Neuronal stem cell (in vitro differentiated cells): ENCODE results near the gene PHETA1.

Experiments
- DNase-seq: peaks from one replicate; pipeline ENCODE4 v3.0.0-alpha.2; 2013; ENCODE audit warnings: low spot score
- H2AFZ ChIP-seq: one replicate; pipeline ENCODE4 v1.6.1; 2013; ENCODE audit warnings: mild to moderate bottlenecking, low read length, inconsistent platforms
- H2AK5ac ChIP-seq: 2 replicates; pipeline ENCODE4 v1.6.1; 2013; ENCODE audit warnings: low read depth, mild to moderate bottlenecking, inconsistent platforms, low read length, moderate library complexity, mixed read lengths
- H2BK120ac ChIP-seq: 2 replicates; pipeline ENCODE4 v1.6.1; 2013; ENCODE audit warnings: low read depth, mild to moderate bottlenecking, inconsistent platforms, low read length, moderate library complexity, mixed read lengths
- H2BK12ac ChIP-seq: one replicate; pipeline ENCODE4 v1.6.1; 2013; ENCODE audit warnings: low read length, inconsistent platforms
- H2BK15ac ChIP-seq: 2 replicates; pipeline ENCODE4 v1.6.1; 2013; ENCODE audit warnings: mild to moderate bottlenecking, low read length, inconsistent platforms, mixed read lengths
- H2BK5ac ChIP-seq: one replicate; pipeline ENCODE4 v1.6.1; 2013; ENCODE audit warnings: inconsistent platforms, mild to moderate bottlenecking, low read length, moderate library complexity
- H3K14ac ChIP-seq: one replicate; pipeline ENCODE4 v1.6.1; 2013; ENCODE audit warnings: low read length, inconsistent platforms
- H3K18ac ChIP-seq: 2 replicates; pipeline ENCODE4 v1.6.1; 2013; ENCODE audit warnings: low read length, inconsistent platforms
- H3K23ac ChIP-seq: 2 replicates; pipeline ENCODE4 v1.6.1; 2013; ENCODE audit warnings: low read depth, mild to moderate bottlenecking, mixed read lengths, low read length, inconsistent platforms; ENCODE audit not compliant: poor library complexity
- H3K27ac ChIP-seq: replicated peaks from 3 replicates; pipeline ENCODE4 v1.5.1; 2013; ENCODE audit warnings: low read length, inconsistent platforms
- H3K27me3 ChIP-seq, 3 experiments: 2 replicates each; pipeline ENCODE4 v1.6.1; 2013; ENCODE audit warnings: low read length in 3 of 3, mild to moderate bottlenecking in 2 of 3, inconsistent platforms in 1 of 3, low read depth in 1 of 3, mixed read lengths in 1 of 3, moderate library complexity in 1 of 3; ENCODE audit not compliant: control insufficient read depth in 3 of 3, insufficient read depth in 3 of 3
- H3K36me3 ChIP-seq, 2 donors: replicated peaks in 1 of 2; 2 replicates each; pipeline ENCODE4 v1.6.1; 2013; ENCODE audit warnings: low read length in 2 of 2; ENCODE audit not compliant: control insufficient read depth in 2 of 2, insufficient read depth in 2 of 2
- H3K4ac ChIP-seq: 2 replicates; pipeline ENCODE4 v1.6.1; 2013; ENCODE audit warnings: inconsistent platforms, mild to moderate bottlenecking, low read length, moderate library complexity
- H3K4me1 ChIP-seq, 2 donors: 1 replicate in 1 of 2; 2 replicates in 1 of 2; pipeline ENCODE4 v1.6.1; 2013; ENCODE audit warnings: low read length in 2 of 2, low read depth in 1 of 2; ENCODE audit not compliant: control insufficient read depth in 2 of 2, insufficient read depth in 1 of 2
- H3K4me2 ChIP-seq: one replicate; pipeline ENCODE4 v1.6.1; 2013; ENCODE audit warnings: mild to moderate bottlenecking, low read length, inconsistent platforms; ENCODE audit not compliant: insufficient read depth, poor library complexity, severe bottlenecking
- H3K4me3 ChIP-seq, 2 donors: 2 replicates each; pipeline ENCODE4 v1.5.1; 2013; ENCODE audit warnings: low read length in 2 of 2, mild to moderate bottlenecking in 2 of 2, inconsistent platforms in 1 of 2, moderate library complexity in 1 of 2
- H3K79me1 ChIP-seq: one replicate; pipeline ENCODE4 v1.6.1; 2013; ENCODE audit warnings: low read depth, mild to moderate bottlenecking, inconsistent platforms, low read length, moderate library complexity
- H3K9ac ChIP-seq: one replicate; pipeline ENCODE4 v1.6.1; 2013; ENCODE audit warnings: mild to moderate bottlenecking, low read depth, low read length, inconsistent platforms; ENCODE audit not compliant: poor library complexity
- H3K9me3 ChIP-seq, 2 donors: replicated peaks in 1 of 2; 2 replicates each; pipeline versions ENCODE3 to v1.6.1; 2013; ENCODE audit warnings: low read length in 2 of 2, mild to moderate bottlenecking in 2 of 2, inconsistent platforms in 1 of 2, low read depth in 1 of 2, mixed read lengths in 1 of 2, moderate library complexity in 1 of 2; ENCODE audit not compliant: control insufficient read depth in 2 of 2, insufficient read depth in 1 of 2
- H4K8ac ChIP-seq: one replicate; pipeline ENCODE4 v1.6.1; 2013; ENCODE audit warnings: low read depth, mild to moderate bottlenecking, inconsistent platforms, low read length, moderate library complexity
- H4K91ac ChIP-seq: one replicate; pipeline ENCODE4 v1.6.1; 2013; ENCODE audit warnings: low read length, low read depth, mild to moderate bottlenecking, inconsistent platforms; ENCODE audit not compliant: poor library complexity
- WGBS, 2 donors: extraction: QIAGEN DNeasy Blood & Tissue Kit; methylation state at CpG; one replicate each; pipeline ENCODE4 v1.1.7; 2013; ENCODE audit warnings: missing lambda C conversion rate in 2 of 2, mixed read lengths in 1 of 2; ENCODE audit not compliant: insufficient read length in 2 of 2, insufficient replicate concordance in 1 of 2; ENCODE audit errors: extremely low coverage in 2 of 2; 5-methylcytosine and 5-hydroxymethylcytosine counted together

PHETA1 gene

DNA sequence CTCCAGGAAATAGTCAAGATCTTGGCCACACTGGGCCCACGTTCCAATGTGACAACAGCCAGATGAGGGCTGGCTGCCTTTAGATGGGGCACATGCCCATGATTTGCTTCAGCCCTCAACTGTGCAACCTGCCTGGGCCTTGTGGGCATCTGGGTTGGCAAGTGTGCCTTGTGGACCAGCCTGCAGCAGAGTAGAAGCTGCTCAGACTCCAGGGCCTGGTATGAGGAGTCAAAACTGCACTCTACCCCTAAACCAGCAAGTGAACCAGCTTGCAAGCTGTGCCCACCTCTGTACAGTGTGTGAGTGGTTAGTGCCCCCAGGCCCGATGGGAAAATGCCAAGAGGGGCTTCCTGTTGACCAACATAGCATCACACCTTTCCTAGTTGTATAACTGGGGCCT is 17.9 kb downstream of the PHETA1 start:
- peak overlapping the region; percentile 94 for H3K23ac ChIP-seq
- peak overlapping the region; percentile 22 for H2BK12ac ChIP-seq
- H3K27me3 ChIP-seq, result peaks cover 0 to 2% (median 0%) of the 10 kb centered on the region in 3 experiments
- H3K4me3 ChIP-seq, result no peak overlapping the region
- no peak overlapping the region for H3K4ac ChIP-seq
- H3K9me3 ChIP-seq, result peaks cover 6 to 15% of the 10 kb centered on the region in 2 donors
- no peak overlapping the region for H3K14ac ChIP-seq
- H4K91ac ChIP-seq, result no peak overlapping the region
- no peaks in the 10 kb centered on the region for H3K4me1 ChIP-seq
- H2AFZ ChIP-seq, result no peak overlapping the region
- DNase-seq, result no peak
- no peak overlapping the region for H2BK15ac ChIP-seq
- no peak overlapping the region for H3K27ac ChIP-seq
- peaks cover 0 to 3% of the 10 kb centered on the region in 2 donors for H3K36me3 ChIP-seq
- no peak overlapping the region for H3K9ac ChIP-seq
- H2AK5ac ChIP-seq, result no peak overlapping the region
- H2BK5ac ChIP-seq, result no peak overlapping the region
- no peaks in the 10 kb centered on the region for H3K79me1 ChIP-seq
- no peak overlapping the region for H3K4me2 ChIP-seq
- no peak overlapping the region for H3K18ac ChIP-seq
- H4K8ac ChIP-seq, result no peak overlapping the region
- H2BK120ac ChIP-seq, result no peak overlapping the region
- WGBS, 2 donors, result no CpG with 5 or more reads among the region's 2 CpGs

DNA sequence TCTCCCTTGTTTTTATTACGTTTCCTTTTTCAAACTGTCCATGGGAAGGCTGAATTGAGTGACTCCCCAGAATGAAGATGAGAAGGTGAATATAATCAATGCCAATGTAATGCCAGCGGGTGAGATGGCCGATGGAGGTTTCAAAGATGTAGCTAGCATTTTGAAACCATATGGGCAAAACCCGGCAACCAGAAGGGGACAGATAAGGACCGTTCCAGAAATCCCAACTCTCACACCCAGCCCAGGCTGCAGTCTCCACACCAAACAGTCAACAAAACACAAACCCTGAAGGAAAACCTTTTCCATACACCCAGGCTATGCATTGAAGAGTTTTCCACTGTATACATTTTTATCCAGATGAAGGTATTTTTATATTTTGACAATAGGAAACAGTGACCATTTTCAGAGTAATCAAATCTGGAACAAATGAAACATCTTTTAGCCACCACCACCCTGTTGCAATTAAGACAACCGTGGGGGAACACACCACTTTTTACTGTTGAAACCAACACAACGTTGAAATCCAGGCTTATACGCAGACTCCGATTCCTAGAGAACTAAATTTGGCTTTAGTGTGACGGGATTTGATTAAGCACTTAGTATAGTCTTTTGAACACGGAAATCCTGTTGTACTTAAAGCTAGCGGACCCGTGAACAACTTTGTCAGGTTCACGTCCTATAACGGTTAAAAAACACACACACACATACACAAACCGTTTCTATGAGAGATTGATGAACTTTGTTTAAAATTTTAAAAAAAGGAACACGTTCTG is 19.0 kb downstream of the PHETA1 start:
- Histone ChIP-seq H3K14ac (no peak overlapping the region), H3K9me3 (peaks cover 6 to 15% of the 10 kb centered on the region in 2 donors), H4K8ac (no peak overlapping the region), H2BK120ac (no peak overlapping the region), H2BK12ac (no peak overlapping the region), H3K4ac (no peak overlapping the region), H2AFZ (no peak overlapping the region), H4K91ac (no peak overlapping the region), H3K4me1 (no peaks in the 10 kb centered on the region), H3K9ac (no peak overlapping the region), H2BK5ac (no peak overlapping the region), H3K18ac (no peak overlapping the region), H3K27ac (no peak overlapping the region), H2BK15ac (no peak overlapping the region), H3K4me2 (no peak overlapping the region), H3K23ac (no peak overlapping the region), H3K27me3 (peaks cover 0 to 2% (median 0%) of the 10 kb centered on the region in 3 experiments), H3K79me1 (no peaks in the 10 kb centered on the region), H2AK5ac (no peak overlapping the region), H3K4me3 (no peak overlapping the region), H3K36me3 (peaks cover 0 to 3% of the 10 kb centered on the region in 2 donors)
- no CpG with 5 or more reads among the region's 17 CpGs for whole genome bisulfite sequencing, 2 donors
- DNase-seq, result no peak

DNA sequence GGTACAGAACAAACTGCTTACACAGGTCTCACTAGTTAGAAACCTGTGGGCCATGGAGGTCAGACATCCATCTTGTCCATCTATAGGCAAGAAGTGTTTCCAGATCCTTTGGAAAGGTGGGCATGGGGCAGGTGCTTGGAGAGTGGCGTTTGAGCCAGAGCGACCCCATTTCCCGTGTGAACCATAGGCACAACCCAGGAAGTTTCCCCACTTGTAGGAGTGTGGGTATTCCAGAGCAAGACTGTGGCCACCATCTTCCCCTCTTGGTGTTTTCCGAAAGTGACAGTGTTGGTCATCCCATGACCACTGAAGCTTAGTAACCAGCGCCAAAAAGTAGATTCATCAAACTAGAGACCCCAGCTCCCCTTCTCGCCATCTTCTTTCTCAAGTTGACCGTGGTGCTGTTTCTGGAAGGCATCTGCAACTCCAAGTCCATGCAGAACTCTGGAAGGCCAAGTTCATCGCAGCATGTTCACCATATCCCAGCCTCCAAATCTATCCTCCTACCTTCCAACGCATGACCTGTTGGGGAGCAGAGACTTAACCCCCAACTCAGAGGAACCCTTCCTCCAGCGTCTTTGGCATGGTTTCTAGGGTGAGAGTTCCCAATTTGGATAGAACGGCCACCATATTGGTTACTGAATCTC is 19.7 kb downstream of the PHETA1 start:
- no peak overlapping the region for H3K4me2 ChIP-seq
- H3K4ac ChIP-seq, result no peak overlapping the region
- no peak overlapping the region for H2BK15ac ChIP-seq
- no peaks in the 10 kb centered on the region for H3K4me1 ChIP-seq
- no peaks in the 10 kb centered on the region for H3K79me1 ChIP-seq
- no peak overlapping the region for H2BK12ac ChIP-seq
- H3K27me3 ChIP-seq, result peaks cover 0 to 2% (median 0%) of the 10 kb centered on the region in 3 experiments
- H3K4me3 ChIP-seq, result no peak overlapping the region
- no peak overlapping the region for H3K14ac ChIP-seq
- no CpG with 5 or more reads among the region's 11 CpGs for WGBS, 2 donors
- no peak overlapping the region for H3K27ac ChIP-seq
- peaks cover 6 to 15% of the 10 kb centered on the region in 2 donors for H3K9me3 ChIP-seq
- no peak overlapping the region for H2AK5ac ChIP-seq
- H3K18ac ChIP-seq, result no peak overlapping the region
- no peak overlapping the region for H3K9ac ChIP-seq
- H2BK5ac ChIP-seq, result no peak overlapping the region
- no peak overlapping the region for H2AFZ ChIP-seq
- no peak overlapping the region for H3K23ac ChIP-seq
- no peak overlapping the region for H4K8ac ChIP-seq
- H3K36me3 ChIP-seq, result peaks cover 0 to 3% of the 10 kb centered on the region in 2 donors
- H2BK120ac ChIP-seq, result no peak overlapping the region
- DNase-seq, result no peak
- H4K91ac ChIP-seq, result no peak overlapping the region

DNA sequence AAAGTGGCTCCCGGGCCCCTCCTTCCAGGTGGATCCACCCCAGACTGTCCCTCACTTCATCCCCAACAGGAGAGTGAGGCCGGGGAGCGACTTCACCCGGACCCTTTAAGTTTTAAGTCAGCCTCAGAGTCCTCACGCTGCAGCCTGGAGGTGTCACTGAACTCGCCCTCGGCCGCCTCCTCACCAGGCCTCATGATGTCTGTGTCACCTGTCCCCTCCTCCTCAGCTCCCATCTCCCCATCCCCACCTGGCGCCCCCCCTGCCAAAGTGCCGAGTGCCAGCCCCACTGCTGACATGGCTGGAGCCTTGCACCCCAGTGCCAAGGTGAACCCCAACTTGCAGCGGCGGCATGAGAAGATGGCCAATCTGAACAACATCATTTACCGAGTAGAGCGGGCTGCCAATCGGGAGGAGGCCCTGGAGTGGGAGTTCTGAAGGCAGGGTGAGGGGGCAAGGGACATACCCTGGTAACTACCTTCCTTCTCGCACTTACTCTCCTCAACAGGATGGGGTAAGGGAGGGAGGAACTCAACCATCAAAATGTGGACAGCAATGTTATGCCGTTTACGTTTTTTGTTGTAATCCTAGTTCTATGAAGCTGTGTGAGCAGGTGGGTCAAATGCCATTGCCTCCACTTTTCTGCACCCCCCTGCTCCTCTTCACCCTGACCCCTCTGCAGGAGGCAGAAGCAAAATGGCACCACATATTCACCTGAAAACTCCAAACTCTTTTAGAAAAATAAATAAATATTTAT is 20.8 kb downstream of the PHETA1 start:
- H3K4me1 ChIP-seq, result no peaks in the 10 kb centered on the region
- H3K4ac ChIP-seq, result no peak overlapping the region

More for the DNA sequence above, 20.8 kb downstream of the PHETA1 start:
- peaks cover 0 to 3% of the 10 kb centered on the region in 2 donors for H3K36me3 ChIP-seq
- no peak overlapping the region for H3K9ac ChIP-seq
- H2AFZ ChIP-seq, result no peak overlapping the region
- no peak overlapping the region for H2BK5ac ChIP-seq
- no peaks in the 10 kb centered on the region for H3K79me1 ChIP-seq
- H3K14ac ChIP-seq, result no peak overlapping the region
- H3K27ac ChIP-seq, result no peak overlapping the region
- H2BK120ac ChIP-seq, result no peak overlapping the region
- H3K27me3 ChIP-seq, result peaks cover 0 to 2% (median 0%) of the 10 kb centered on the region in 3 experiments
- peaks cover 6 to 15% of the 10 kb centered on the region in 2 donors for H3K9me3 ChIP-seq
- H2BK15ac ChIP-seq, result no peak overlapping the region
- no CpG with 5 or more reads among the region's 18 CpGs for WGBS, 2 donors
- peak overlapping the region; percentile 46 for H2AK5ac ChIP-seq
- peak overlapping the region; percentile 43 for H4K8ac ChIP-seq
- peak overlapping the region; percentile 58 for H2BK12ac ChIP-seq
- peak overlapping the region; percentile 31 for H3K23ac ChIP-seq
- no peak overlapping the region for H3K4me2 ChIP-seq
- no peak overlapping the region for H3K4me3 ChIP-seq
- DNase-seq, result no peak
- peak overlapping the region; percentile 17 for H3K18ac ChIP-seq
- H4K91ac ChIP-seq, result no peak overlapping the region
